Measurements from ENCODE around the gene CASK. TPM values are rescaled to one million over a fixed set of nuclear protein-coding genes. Genes with fewer than 3 reads are reported as not detected.
A peak's percentile ranks its signal among the peaks of the same experiment; 100 is the strongest.

Gene CASK
- total RNA-seq, 2 donors from 2014 or later, result 35.6 to 95.6 TPM

DNA sequence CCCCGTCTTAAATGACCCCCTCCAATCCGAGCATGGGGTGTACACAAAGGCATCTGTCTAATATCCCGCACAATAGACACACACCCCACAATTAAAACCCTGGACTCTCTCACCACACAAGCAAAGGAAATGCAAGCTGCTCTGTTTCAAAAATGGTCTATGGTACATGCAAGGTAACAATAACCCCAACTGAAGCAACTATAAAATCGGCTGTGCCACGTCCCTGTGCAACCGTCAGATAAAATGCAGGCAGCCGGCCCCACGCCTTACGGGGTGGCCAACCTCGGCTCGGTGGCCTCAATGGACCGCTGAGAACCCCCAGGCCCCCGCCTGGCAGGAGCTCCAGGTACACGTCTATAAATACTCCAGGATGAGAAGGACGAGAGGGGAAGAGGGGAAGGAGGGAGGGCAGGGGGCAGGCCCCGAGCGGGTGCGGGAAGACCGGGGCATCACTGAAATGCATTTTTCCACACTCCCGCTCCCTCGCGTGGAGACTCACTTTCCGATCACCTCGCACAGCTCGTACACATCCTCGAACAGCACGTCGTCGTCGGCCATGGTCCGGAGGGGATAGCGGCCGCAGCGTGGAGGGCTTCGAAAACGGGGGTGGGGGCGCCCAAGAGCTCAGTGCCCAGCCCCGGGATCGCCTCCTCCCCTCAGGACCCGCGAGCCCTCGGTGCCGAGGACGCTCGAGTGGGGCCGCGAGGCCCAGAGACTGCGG lies 763 bp downstream of the CASK start:
- no peaks in the 10 kb centered on the region for H3K27me3 Mint-ChIP-seq

DNA sequence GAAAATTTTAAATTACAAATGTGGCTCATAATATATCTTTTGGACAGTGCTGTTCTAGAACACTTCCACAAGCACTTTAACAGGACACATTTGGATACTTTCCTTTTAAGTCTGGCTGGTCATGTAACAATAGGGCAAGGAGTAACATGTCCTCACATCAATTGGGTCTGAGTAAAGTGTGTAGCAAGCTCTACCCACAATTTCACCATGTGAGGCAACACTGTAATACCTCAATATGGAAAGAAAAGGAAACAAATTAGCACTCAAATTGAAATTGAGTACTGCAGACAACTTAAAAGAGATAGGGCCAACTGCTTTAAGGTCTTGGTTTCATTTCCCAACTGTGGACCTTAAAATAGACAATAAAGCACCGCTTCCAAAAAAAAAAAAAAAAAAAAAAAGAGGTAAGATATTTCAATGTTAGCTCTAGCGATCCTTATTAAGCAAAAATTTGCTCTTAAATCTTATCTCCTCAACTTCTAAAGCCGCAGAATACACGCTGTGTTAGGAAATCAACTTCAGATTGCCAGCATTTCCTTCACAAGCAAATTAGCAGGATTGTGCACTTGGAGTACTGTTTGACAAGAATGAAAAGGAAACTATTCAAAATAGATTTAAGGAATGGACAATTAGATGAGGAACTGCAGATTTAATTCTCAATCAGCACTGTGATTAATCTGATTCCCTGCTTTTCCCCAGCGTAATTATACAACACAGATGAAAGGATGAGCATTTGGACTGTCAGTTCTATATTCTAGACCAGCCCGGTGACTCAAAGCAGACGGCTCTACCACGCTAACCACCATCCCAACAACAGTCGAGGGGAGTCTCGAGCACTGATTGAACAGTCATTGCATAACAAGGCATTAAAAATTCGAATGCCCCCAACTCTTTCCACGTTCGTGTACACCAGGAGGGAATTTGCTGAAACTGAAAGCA lies 1.6 kb downstream of the CASK start:
- Mint-ChIP-seq H3K9me3 (no peaks in the 10 kb centered on the region), H3K27me3 (no peaks in the 10 kb centered on the region), H3K4me3 (peak overlapping the region; percentile 98), H3K4me1 (peaks cover 8% of the 10 kb centered on the region), H3K27ac (peak overlapping the region; percentile 98), H3K36me3 (ENCODE audit: low read depth) (peaks cover 12% of the 10 kb centered on the region)
- ATAC-seq (replicated peaks), result peak; percentile 67

More for the DNA sequence above, 763 bp downstream of the CASK start:
- H3K4me3 Mint-ChIP-seq, result peak overlapping the region; percentile 98
- peak overlapping the region; percentile 98 for H3K27ac Mint-ChIP-seq
- no peaks in the 10 kb centered on the region for H3K9me3 Mint-ChIP-seq
- H3K36me3 Mint-ChIP-seq (ENCODE audit: low read depth), result peaks cover 12% of the 10 kb centered on the region
- peak; percentile 0 for ATAC-seq (replicated peaks)
- H3K4me1 Mint-ChIP-seq, result peaks cover 5% of the 10 kb centered on the region

GRCh38 chrX:41919870-41920269 lies 3.5 kb downstream of the CASK start:
- Mint-ChIP-seq H3K4me3 (peak overlapping the region; percentile 98), H3K9me3 (no peaks in the 10 kb centered on the region), H3K4me1 (peaks cover 17% of the 10 kb centered on the region), H3K27me3 (no peaks in the 10 kb centered on the region), H3K27ac (peak overlapping the region; percentile 89), H3K36me3 (ENCODE audit: low read depth) (peaks cover 16% of the 10 kb centered on the region)
- no peak for ATAC-seq (replicated peaks)

GRCh38 chrX:41917517-41917916 lies 5.8 kb downstream of the CASK start:
- H3K27me3 Mint-ChIP-seq, result no peaks in the 10 kb centered on the region
- H3K4me3 Mint-ChIP-seq, result peak overlapping the region; percentile 98
- H3K4me1 Mint-ChIP-seq, result peaks cover 22% of the 10 kb centered on the region
- ATAC-seq (replicated peaks), result no peak
- H3K27ac Mint-ChIP-seq, result peak overlapping the region; percentile 75
- no peaks in the 10 kb centered on the region for H3K9me3 Mint-ChIP-seq
- peaks cover 22% of the 10 kb centered on the region for H3K36me3 Mint-ChIP-seq (ENCODE audit: low read depth)

DNA sequence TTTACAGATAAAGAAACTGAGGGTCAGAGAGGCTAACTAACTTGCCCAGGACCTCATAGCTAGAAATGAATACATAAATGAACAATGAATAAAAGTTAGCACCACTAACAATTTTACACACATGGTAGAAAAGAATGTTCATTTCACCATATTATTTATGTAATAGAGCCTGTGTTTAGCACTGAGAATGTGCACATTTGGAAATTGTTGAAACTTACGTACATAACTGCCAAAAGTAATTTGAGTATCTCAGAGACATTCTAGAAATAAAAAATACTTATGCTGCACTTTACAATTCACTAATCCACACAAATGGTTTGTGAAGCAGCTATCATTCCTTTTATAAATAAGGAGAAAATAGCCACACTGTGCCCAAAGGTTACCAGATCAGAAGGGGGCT lies 9.9 kb downstream of the CASK start:
- Mint-ChIP-seq H3K36me3 (ENCODE audit: low read depth) (peaks cover 11% of the 10 kb centered on the region), H3K9me3 (no peaks in the 10 kb centered on the region), H3K27ac (peak overlapping the region; percentile 33), H3K4me1 (peaks cover 24% of the 10 kb centered on the region), H3K27me3 (no peaks in the 10 kb centered on the region), H3K4me3 (no peak overlapping the region)
- no peak for ATAC-seq (replicated peaks)

DNA sequence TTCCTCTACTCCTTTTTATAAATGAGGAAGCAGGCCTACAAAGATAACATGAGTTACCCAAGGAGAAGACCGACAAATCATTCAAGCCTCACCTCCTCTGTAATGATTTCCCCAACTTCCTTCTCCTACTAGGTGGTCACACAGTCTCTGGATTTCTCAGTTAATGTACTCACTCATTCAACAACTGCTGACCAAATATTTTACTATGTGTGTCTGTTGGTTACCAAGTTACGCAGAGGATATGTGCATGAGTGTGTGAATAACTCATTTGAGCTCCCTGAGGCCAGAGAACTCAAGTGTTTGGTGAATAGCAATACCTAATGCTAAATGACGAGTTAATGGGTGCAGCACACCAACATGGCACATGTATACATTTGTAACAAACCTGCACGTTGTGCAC lies 10.4 kb downstream of the CASK start:
- Mint-ChIP-seq H3K27me3 (no peaks in the 10 kb centered on the region), H3K27ac (no peak overlapping the region), H3K9me3 (no peaks in the 10 kb centered on the region), H3K4me1 (peaks cover 24% of the 10 kb centered on the region), H3K36me3 (ENCODE audit: low read depth) (peaks cover 11% of the 10 kb centered on the region), H3K4me3 (no peak overlapping the region)
- ATAC-seq (replicated peaks), result peak; percentile 62

DNA sequence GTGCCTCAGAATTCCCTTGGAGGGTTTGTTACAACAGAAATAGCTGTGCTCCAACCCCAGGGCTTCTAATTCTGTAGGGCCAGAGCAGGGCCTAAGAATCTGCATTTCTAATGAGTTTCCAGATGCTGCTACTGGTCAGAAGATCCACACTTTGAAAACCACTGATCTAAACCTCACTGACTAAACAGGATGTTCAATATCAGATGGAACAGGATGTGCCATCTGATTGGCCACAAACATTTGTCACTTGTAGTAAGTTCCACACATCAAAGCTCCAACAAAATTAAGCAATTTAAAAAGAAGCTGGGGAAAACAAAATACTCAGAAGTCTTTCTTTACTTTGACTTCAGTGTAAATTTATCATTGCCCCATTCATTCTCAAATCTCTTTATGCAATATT lies 14.3 kb downstream of the CASK start:
- Mint-ChIP-seq H3K36me3 (ENCODE audit: low read depth) (peaks cover 2% of the 10 kb centered on the region), H3K27ac (peak overlapping the region; percentile 78), H3K9me3 (no peaks in the 10 kb centered on the region), H3K4me1 (peaks cover 11% of the 10 kb centered on the region), H3K4me3 (peak overlapping the region; percentile 47), H3K27me3 (no peaks in the 10 kb centered on the region)
- ATAC-seq (replicated peaks), result peak; percentile 49

- ATAC-seq (replicated peaks), result peak; percentile 76
- Mint-ChIP-seq H3K4me3 (peak overlapping the region; percentile 53), H3K9me3 (no peaks in the 10 kb centered on the region), H3K27me3 (no peaks in the 10 kb centered on the region), H3K4me1 (peaks cover 18% of the 10 kb centered on the region), H3K36me3 (ENCODE audit: low read depth) (peaks cover 16% of the 10 kb centered on the region), H3K27ac (peak overlapping the region; percentile 66)
Observed at GRCh38 chrX:41906515-41907187, 16.7 kb downstream of the CASK start.

GRCh38 chrX:41903544-41903943 lies 19.8 kb downstream of the CASK start:
- Mint-ChIP-seq H3K27me3 (no peaks in the 10 kb centered on the region), H3K9me3 (no peaks in the 10 kb centered on the region), H3K4me1 (peaks cover 13% of the 10 kb centered on the region), H3K27ac (no peak overlapping the region), H3K36me3 (ENCODE audit: low read depth) (peaks cover 22% of the 10 kb centered on the region), H3K4me3 (no peak overlapping the region)
- ATAC-seq (replicated peaks), result no peak

DNA sequence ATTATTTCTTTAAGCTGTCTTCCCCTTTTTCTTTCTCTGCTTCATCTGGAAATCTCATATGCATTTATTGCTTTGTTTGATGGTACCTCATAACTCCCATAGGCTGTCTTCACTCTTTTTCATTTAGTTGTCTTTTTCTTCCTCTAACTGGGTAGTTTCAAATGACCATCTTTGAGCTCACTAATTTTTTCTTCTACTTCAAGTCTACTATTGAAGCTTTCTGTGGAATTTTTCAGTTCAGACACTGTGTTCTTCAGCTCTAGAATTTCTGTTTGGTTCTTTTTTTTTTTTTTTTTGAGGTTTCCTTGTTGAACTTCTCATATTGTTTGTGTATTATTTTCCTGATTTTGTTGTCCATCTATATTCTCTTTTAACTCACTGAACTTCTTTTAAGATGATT lies 23.0 kb downstream of the CASK start:
- H3K36me3 Mint-ChIP-seq (ENCODE audit: low read depth), result peaks cover 23% of the 10 kb centered on the region
- H3K4me1 Mint-ChIP-seq, result peaks cover 8% of the 10 kb centered on the region
- no peak overlapping the region for H3K27ac Mint-ChIP-seq
- H3K4me3 Mint-ChIP-seq, result no peak overlapping the region
- H3K27me3 Mint-ChIP-seq, result no peaks in the 10 kb centered on the region
- peaks cover 2% of the 10 kb centered on the region for H3K9me3 Mint-ChIP-seq
- ATAC-seq (replicated peaks), result no peak

DNA sequence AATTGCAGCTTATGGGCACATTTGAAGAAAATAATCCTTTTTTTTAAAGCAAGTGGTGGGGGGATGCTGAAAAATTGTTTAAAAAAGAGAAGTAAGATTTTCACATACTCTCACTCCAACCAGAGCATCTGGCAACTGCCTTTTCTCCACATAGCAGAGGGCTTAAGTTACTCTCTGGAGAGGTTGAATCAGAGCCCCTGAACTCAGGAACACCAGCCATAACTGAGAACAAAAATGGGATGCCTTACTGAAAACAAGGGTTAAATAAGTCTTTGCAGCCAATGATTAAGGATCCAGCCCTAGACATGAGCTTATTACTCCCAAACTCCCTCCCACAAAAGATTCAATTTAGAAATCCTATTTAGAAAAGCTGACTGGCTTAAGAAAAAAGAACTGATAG lies 27.5 kb downstream of the CASK start:
- H3K27ac Mint-ChIP-seq, result no peak overlapping the region
- H3K9me3 Mint-ChIP-seq, result peaks cover 4% of the 10 kb centered on the region
- no peaks in the 10 kb centered on the region for H3K4me1 Mint-ChIP-seq
- H3K36me3 Mint-ChIP-seq (ENCODE audit: low read depth), result peaks cover 13% of the 10 kb centered on the region
- ATAC-seq (replicated peaks), result no peak
- no peak overlapping the region for H3K4me3 Mint-ChIP-seq
- no peaks in the 10 kb centered on the region for H3K27me3 Mint-ChIP-seq

GRCh38 chrX:41890026-41890423 lies 33.3 kb downstream of the CASK start:
- Mint-ChIP-seq H3K36me3 (ENCODE audit: low read depth) (peaks cover 16% of the 10 kb centered on the region), H3K9me3 (no peaks in the 10 kb centered on the region), H3K4me1 (peaks cover 16% of the 10 kb centered on the region), H3K27me3 (no peaks in the 10 kb centered on the region), H3K27ac (no peak overlapping the region), H3K4me3 (no peak overlapping the region)
- no peak for ATAC-seq (replicated peaks)

DNA sequence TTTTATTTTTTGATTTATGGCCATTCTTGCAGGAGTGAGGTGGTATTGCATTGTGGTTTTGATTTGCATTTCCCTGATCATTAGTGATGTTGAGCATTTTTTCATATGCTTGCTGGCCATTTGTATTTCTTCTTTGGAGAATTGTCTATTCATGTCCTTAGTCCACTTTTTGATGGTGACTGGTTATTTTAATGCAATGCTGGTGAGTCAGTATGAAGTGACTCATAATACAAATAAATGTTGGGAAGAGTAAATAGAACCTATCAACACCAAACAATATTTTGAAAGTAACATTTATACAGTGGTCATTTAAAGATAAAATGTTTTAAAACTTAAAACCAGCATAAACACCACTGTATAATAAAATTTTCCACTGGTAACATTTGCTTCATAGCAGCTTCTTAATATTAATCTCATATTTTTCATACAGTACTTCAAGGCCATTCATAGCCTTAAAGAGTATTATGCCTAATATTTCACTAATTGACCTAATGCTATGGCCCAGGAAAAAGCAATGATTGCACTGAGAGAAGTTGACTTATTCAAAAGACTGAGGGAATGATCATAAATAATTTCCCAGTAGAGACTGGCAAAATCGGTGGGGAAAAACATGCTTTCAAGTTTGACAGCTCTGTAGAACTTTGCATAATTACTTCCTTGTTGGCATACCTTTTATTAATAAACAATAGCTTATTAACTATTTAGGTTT lies 33.9 kb downstream of the CASK start:
- Mint-ChIP-seq H3K4me3 (no peak overlapping the region), H3K36me3 (ENCODE audit: low read depth) (peaks cover 12% of the 10 kb centered on the region), H3K27me3 (no peaks in the 10 kb centered on the region), H3K27ac (no peak overlapping the region), H3K4me1 (peaks cover 16% of the 10 kb centered on the region), H3K9me3 (no peaks in the 10 kb centered on the region)
- ATAC-seq (replicated peaks), result no peak

GRCh38 chrX:41887691-41888090 lies 35.7 kb downstream of the CASK start:
- H3K4me1 Mint-ChIP-seq, result peaks cover 16% of the 10 kb centered on the region
- H3K36me3 Mint-ChIP-seq (ENCODE audit: low read depth), result peaks cover 12% of the 10 kb centered on the region
- peak overlapping the region; percentile 46 for H3K4me3 Mint-ChIP-seq
- ATAC-seq (replicated peaks), result peak; percentile 67
- H3K27me3 Mint-ChIP-seq, result no peaks in the 10 kb centered on the region
- peak overlapping the region; percentile 83 for H3K27ac Mint-ChIP-seq
- H3K9me3 Mint-ChIP-seq, result no peaks in the 10 kb centered on the region

Data from activated T-helper 17 cell treated with anti-CD3 and anti-CD28 coated beads, Interleukin-2, amount 50 U/mL, for 72 hours (primary cell).